H1 (cell line): ENCODE data around the gene CD96.

ENCODE experiments used
- CEBPB ChIP-seq: IDR thresholded peaks from 2 replicates; pipeline ENCODE4 v1.6.1; 2012; ENCODE audit warnings: low read depth, low read length
- EP300 ChIP-seq, 2 experiments: IDR thresholded peaks; 1 replicate in 1 of 2; 2 replicates in 1 of 2; pipeline ENCODE4 v1.6.1; 2011 to 2012; ENCODE audit warnings: low read depth in 2 of 2, low read length in 2 of 2, mild to moderate bottlenecking in 2 of 2, borderline replicate concordance in 1 of 2, inconsistent platforms in 1 of 2, moderate library complexity in 1 of 2
- POLR2A ChIP-seq, 2 experiments: IDR thresholded peaks; 1 replicate in 1 of 2; 2 replicates in 1 of 2; pipeline ENCODE4 v1.6.1; 2011; ENCODE audit warnings: low read depth in 2 of 2, low read length in 2 of 2, mild to moderate bottlenecking in 2 of 2; ENCODE audit errors: control extremely low read depth in 1 of 2
- POLR2AphosphoS5 ChIP-seq: IDR thresholded peaks from 2 replicates; pipeline ENCODE4 v1.6.1; 2011; ENCODE audit warnings: low read depth, low read length
- SUZ12 ChIP-seq: fragments of 200-600 bp; sonication (generic); IDR thresholded peaks from 2 replicates; pipeline ENCODE4 v1.6.1; 2012; ENCODE audit warnings: mild to moderate bottlenecking, inconsistent platforms, low read length, moderate library complexity, mixed read lengths
- TF ChIP-seq, protein P1 (sequence below), 3 experiments: IDR thresholded peaks; 1 replicate in 2 of 3; 2 replicates in 1 of 3; pipeline versions ENCODE4 v1.5.1 to v1.6.1; 2011; ENCODE audit warnings: low read length in 3 of 3, mild to moderate bottlenecking in 3 of 3, inconsistent platforms in 2 of 3, low read depth in 1 of 3, moderate library complexity in 1 of 3; ENCODE audit not compliant: insufficient read depth in 1 of 3; ENCODE audit errors: control extremely low read depth in 1 of 3
- TF ChIP-seq, protein P2 (sequence below): IDR thresholded peaks from 2 replicates; pipeline ENCODE4 v1.6.1; 2012; ENCODE audit warnings: low read length, inconsistent platforms

DNA sequence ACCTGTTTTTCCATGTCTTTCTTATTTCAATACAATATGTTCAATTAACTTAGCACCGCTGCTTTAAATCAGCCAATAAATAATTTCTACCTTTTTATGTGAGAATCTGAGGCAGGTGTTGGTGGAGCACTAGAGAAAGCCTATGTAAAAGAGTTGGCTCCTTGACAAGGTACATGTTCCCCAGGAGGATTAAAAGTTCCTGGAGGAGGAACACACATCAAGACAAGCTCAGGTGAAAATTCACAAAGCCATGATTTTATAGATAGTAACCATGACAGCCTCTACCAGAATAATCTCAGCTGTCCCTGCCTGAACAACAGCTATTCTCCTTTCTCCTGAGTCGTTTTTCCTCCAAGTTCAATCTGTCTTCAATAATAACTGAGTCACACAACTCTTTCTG lies 56.6 kb downstream of the CD96 start:
- TF ChIP-seq SUZ12 (no peak), CEBPB (no peak), POLR2A (IDR thresholded peaks at IDR 0.05; ENCODE audit: control extremely low read depth in 1 of 2, low read depth in 2 of 2, low read length in 2 of 2) (no peak), EP300 (IDR thresholded peaks at IDR 0.05; ENCODE audit: borderline replicate concordance in 1 of 2, low read depth in 2 of 2, low read length in 2 of 2) (no peak), POLR2AphosphoS5 (no peak)
- TF ChIP-seq, protein P1, sequence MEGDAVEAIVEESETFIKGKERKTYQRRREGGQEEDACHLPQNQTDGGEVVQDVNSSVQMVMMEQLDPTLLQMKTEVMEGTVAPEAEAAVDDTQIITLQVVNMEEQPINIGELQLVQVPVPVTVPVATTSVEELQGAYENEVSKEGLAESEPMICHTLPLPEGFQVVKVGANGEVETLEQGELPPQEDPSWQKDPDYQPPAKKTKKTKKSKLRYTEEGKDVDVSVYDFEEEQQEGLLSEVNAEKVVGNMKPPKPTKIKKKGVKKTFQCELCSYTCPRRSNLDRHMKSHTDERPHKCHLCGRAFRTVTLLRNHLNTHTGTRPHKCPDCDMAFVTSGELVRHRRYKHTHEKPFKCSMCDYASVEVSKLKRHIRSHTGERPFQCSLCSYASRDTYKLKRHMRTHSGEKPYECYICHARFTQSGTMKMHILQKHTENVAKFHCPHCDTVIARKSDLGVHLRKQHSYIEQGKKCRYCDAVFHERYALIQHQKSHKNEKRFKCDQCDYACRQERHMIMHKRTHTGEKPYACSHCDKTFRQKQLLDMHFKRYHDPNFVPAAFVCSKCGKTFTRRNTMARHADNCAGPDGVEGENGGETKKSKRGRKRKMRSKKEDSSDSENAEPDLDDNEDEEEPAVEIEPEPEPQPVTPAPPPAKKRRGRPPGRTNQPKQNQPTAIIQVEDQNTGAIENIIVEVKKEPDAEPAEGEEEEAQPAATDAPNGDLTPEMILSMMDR (IDR thresholded peaks at IDR 0.05; ENCODE audit: control extremely low read depth in 1 of 3, insufficient read depth in 1 of 3, low read depth in 1 of 3, low read length in 3 of 3), result no peak
- TF ChIP-seq, protein P2, sequence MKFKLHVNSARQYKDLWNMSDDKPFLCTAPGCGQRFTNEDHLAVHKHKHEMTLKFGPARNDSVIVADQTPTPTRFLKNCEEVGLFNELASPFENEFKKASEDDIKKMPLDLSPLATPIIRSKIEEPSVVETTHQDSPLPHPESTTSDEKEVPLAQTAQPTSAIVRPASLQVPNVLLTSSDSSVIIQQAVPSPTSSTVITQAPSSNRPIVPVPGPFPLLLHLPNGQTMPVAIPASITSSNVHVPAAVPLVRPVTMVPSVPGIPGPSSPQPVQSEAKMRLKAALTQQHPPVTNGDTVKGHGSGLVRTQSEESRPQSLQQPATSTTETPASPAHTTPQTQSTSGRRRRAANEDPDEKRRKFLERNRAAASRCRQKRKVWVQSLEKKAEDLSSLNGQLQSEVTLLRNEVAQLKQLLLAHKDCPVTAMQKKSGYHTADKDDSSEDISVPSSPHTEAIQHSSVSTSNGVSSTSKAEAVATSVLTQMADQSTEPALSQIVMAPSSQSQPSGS, result no peak
